ENCODE results near the gene NOP16.

NOP16 gene, protein sequence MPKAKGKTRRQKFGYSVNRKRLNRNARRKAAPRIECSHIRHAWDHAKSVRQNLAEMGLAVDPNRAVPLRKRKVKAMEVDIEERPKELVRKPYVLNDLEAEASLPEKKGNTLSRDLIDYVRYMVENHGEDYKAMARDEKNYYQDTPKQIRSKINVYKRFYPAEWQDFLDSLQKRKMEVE

DNA sequence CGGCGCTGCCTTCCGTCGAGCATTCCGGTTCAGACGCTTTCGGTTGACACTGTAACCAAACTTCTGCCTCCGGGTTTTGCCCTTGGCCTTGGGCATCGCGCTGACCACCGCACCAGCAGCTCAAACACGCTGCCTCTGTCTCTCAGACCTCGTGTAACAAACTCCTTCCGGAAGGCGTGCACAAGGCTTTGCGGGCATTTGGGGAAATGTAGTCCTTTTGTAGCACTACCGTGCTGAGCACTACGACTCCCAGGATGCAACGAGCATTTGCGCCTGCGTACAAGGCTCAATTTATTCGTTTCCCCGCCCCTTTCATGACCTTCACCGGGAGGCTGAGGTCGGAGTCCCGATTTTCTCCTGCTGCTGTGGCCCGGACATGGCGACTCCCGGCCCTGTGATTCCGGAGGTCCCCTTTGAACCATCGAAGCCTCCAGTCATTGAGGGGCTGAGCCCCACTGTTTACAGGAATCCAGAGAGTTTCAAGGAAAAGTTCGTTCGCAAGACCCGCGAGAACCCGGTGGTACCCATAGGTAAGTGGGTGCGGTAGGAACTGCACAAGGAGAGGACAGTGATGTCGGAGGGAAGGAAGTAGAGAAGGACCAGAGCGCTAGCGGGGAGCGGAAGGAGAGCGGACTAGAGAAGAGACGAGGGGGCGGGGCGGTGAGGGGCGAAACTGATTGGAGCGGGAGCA, at the start of gene NOP16, which contains the start of gene HIGD2A:
TSS of gene NOP16 (minus strand) at position 155 of the 691 bp plus-strand sequence. CDS start at position 96, 59 bp downstream.
TSS of gene HIGD2A (plus strand) at position 308 of the 691 bp plus-strand sequence. CDS start at position 377, 69 bp downstream.
- peak; percentile 99 for DNase-seq

DNA sequence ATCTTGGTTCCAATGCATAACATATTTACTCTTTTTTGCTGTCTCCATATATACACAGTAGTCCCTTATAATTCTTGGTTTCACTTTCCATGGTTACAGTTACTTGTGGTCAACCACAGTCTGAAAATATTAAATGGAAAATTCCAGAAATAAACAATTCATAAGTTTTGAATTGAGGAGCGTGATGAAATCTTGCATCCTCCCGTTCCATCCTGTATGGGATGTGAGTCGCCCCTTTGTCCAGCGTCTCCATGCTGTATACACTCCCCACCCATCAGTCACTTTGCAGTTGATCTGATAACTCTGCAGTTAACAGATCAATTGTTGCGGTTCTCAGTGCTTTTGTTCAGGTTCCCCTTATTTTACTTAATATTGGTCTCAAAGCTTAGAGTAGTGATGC, 48.3 kb upstream of the NOP16 start:
- no peak for DNase-seq

DNA sequence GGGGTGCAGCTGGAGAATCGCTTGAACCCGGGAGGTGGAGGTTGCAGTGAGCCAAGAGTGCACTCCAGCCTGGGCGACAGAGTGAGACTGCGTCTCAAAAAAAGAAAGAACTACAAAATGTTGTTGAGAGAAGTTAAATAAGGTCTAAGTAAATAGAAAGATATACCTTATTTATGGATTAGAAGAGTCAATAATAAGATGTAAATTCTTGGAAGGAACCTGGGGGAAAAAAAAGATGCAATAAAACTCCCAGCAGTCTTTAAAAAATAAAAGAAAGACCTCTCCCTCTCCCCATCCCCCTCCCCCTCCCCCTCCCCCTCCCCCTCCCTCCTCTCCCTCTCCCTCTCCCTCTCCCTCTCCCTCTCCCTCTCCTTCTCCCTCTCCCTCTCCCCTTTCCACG, 44.3 kb upstream of the NOP16 start:
- DNase-seq, result no peak

DNA sequence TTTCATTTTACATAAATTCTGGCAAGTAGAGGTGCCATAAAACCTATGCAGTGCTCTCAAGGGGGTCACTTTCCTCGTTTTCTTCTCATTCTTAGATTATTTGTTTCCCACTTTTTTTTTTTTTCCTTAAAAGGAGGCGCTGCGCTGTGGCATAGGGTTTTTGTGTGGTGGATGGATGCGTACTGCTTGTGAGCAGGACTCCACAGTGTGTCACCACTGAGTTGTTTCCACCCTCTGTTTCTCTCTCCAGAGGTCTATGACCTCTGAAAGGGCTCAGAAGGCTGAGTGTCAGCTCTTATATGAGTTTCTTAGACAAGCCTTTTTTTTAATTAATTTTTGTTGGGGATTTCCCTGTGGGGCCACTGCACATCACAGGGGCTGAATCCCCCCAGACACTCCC, 41.6 kb upstream of the NOP16 start:
- DNase-seq, result no peak

DNA sequence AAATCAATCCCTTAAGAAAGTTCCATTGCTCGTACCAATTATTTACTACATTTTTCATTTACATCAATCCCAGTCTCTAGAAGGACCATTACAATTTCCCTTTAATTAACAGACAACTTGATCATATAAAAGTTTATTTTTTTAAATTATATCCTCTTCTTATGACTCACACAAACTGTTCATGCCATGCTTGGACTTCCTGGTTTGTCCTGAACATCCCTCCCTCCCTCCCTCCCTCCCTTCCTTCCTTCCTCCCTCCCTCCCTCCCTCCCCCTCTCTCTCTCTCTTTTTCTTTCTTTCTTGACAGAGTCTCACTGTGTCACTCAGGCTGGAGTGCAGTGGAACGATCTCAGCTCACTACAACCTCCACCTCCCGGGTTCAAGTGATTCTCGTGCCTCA, 39.6 kb upstream of the NOP16 start:
- DNase-seq, result no peak

DNA sequence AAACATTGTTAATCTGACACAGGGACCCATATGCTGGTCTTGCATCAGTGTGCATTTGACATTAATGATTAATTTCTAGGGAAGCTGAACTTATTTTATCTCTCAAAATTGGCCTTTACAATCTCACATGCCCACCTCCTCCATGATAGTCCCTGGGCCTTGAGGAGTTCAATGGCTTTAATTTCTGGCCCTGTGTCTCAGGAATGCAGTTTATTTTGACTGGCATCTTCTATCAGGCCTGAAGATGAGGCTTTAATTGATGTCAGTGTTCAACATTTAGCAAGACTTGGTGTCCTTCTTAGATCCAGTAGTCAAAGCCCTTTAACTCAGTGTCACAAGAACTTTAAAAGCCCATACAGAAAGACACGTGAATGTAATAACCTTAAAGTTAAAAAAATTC, 38.5 kb upstream of the NOP16 start:
- DNase-seq, result no peak

DNA sequence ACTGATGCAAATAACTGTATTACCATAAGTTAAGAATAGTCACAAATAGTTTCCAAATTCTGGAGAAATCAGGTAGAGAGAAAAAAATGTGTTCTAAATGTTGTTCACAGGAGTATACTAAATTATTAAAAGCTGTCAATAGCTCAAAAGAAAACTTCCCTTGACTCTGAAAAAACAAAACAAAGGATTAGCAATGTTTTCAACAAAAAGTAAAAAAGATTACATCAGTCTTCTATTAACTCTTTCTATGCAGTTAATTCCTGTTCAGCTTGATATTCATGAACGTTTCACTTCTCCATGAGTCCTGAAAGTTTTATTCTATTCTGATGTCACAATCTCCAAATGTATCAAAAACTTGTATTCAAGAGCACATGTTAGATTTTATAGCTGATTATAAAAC, 37.4 kb upstream of the NOP16 start:
- no peak for DNase-seq

DNA sequence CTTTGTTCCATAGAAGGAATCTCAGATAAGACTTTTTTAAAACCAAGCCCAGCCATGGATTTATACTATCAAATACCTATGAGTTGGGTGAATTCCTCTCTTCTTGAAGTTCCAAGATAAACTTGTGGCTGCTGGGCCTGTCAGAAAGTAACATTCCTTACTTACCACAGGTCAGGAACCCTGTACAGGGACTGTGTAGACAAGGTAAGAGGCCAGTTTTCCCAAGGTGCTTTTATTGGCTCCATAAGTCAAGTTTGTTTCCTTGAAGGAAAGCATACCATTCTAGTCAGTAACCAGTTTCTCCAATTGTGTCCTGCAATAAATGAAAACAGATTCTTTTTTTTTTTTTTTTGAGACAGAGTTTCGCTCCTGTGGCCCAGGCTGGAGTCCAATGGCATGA, 36.7 kb upstream of the NOP16 start:
- DNase-seq, result no peak

DNA sequence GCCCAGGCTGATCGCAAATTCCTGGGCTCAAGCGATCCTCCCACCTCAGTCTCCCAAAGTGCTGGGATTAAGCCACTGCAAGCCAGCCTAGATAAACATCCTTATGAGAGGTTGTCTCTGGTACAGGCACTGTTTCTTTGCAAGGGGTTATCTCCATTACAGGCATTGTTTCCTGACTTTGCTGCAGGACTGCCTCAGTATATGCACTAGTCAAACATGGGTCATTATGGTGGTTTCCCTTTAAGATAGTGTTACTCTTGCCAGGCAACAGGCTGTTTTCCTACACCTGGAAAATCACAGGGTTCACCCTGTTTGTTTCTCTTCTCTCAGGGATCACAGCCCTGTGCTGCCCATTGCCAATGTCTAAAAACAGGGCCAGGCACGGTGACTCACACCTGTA, 35.8 kb upstream of the NOP16 start:
- DNase-seq, result no peak

DNA sequence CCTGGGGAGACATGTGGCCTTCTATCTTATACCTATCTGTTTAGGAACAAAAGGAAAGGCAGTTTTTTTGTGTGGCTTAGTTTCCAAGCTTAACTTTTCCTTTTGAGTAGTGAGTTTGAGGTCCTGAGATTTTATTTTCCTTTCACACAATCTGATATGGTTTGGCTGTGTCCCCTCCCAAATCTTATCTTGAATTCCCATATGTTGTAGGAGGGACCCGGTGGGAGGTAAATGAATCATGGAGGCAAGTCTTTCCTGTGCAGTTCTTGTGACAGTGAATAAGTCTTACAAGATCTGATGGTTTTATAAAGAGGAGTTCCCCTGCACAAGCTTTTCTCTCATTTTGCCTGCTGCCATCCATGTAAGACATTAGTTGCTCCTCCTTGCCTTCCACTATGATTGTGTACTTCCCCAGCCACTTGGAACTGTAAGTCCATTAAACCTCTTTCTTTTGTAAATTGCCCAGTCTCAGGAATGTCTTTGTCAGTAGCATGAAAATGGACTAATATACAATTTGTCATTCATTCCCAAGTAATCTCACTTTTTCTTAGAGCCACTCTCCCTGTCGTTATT, 32.7 kb upstream of the NOP16 start:
- DNase-seq, result no peak

DNA sequence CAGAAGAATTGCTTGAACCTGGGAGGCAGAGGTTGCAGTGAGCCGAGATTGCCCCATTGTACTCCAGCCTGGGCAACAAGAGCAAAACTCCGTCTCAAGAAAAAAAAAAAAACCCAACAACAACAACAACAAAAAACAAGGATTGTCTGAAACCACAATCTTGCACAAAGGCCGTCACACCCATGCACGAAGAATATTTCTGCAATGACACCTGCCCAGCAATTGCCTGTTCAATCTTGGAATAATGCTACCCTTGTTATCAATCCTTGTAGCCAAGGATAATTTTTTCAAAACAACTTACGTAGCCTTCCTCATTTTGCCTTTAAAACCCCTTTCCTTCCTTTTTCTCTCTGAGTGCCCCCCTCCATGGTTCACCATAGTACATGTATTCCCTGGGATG, 31.7 kb upstream of the NOP16 start:
- no peak for DNase-seq

DNA sequence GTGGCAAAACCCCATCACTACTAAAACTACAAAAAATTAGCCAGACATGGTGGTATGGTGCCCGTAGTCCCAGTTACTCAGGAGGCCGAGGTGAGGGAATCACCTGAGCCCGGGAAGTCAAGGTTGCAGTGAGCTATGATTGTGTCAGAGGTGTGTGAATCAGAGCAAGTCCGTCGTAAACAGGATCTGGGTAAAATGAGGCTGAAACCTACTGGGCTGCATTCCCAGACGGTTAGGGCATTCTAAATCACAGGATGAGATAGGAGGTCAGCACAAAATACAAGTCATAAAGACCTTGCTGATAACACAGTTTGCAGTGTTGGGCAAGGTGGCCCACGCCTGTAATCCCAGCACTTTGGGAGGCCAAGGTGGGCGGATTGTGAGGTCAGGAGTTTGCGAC, 29.9 kb upstream of the NOP16 start:
- DNase-seq, result no peak

DNA sequence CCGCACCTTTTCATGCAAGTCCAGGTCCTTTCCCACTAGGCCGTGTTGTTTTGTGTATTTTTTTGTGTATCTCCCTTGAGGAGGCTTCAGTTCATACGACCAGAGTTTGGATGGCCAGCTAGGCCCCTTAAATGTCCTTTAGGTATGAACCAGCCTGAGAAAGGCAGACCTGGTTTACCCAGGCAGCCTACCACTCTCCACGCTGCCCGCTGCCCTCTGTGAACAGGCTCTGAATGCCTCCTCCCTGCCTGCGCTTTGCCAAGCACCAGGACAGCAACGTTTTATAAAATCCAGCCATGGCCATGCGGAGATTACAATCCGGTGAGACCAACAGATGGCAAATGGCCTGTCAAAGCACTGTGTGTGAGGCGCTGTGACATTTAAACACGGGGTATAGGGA, 28.6 kb upstream of the NOP16 start:
- DNase-seq, result no peak

DNA sequence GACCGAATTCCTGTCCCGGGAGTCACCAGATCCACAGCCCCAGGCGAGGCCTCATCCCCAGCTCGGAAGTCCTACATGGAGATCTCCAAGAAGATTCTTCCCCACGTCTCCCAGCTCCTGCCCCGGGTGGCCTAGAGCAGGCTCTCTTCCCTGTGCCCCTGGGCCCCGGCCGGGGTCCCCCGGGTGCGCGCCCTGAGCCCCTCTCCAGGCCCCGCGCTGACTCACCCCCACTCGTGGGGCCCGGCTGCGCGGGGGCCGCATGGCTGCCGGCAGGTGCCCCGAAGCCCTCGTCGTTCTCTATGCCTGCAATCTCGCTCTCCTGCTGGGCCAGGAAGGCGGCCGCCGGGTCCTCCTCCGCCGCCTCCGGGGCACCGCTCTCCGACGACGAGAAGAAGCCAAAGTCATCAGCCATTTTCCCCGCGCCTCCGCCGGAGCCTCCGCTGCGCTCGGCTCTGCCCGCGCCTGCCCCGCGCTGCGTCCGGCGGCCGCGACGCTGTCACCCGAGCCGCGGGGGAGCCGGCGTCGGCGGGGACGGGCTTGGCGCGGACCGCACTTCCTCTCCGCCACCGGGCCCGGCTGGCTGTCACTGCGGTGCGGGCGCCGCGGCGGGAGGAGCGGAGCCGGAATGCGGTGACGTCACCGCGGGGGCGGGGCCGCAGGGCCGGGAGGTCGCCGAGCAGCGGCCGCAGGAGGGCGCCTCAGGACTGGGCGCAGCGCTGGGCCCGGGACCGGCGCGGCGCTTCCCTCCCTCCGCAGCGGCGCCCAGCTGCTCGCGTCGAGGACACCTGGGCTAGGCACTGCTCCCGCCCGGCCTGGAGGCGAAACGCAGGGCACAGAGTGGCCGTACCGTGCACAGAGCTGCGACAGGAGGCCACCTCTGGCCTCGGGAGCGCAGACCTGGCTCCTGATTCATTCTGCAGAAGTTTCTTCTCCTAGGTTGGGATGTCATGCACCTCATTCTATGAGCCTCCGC, 27.8 kb upstream of the NOP16 start, which contains the start of gene CLTB:
TSS of gene CLTB (minus strand) at position 588 of the 973 bp plus-strand sequence. CDS start at position 412, 176 bp downstream.
- DNase-seq, result peak; percentile 95

DNA sequence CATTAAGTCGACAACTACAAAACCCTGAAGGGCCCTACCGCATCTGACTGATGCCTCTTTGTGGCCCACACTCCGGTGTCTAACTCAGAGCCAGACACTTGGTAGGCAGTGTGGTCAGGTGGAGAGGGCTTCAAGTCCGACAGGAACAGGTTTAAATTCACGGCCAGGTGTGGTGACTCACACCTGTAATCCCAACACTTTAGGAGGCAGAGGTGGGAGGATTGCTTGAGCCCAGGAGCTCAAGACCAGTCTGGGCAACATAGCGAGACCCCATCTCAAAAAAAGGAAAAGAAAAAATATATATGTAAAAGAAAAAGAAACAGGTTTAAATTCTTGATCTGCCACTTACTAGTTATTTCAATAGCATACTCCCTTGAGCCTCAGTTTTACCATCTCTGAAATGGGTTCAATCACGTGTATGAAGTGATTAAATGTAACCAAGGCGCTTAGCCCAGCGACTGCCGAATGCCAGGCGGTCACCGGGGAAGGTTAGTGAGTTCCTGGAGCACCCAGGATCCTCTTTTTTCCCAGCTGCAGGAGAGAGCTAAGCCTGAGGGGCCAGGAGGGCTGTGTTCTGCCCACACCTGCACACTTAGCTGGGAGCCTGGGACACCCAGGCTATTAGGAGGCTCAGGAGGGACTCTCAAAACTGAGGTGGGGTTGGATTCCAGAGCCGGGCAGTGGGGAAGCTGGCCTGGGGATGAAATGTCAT, 27.0 kb upstream of the NOP16 start:
- no peak for DNase-seq

DNA sequence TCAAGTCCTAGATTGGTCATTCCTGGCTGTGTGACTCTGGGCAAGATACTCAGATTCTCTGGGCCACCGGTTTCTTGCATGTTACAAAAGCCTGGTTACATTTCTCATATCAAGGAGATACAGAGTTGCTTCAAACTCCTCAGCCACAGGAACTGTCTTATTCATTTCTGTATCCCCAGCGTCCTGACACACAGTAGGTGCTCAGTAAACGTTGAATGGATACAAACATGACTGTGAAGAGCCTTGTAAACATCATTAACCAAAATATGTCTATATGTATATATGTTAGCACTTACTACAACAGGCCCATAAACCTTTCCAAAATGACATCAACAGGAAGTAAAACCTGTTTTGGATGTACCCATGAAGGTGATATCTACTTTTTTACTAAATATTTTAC, 26.3 kb upstream of the NOP16 start:
- no peak for DNase-seq

DNA sequence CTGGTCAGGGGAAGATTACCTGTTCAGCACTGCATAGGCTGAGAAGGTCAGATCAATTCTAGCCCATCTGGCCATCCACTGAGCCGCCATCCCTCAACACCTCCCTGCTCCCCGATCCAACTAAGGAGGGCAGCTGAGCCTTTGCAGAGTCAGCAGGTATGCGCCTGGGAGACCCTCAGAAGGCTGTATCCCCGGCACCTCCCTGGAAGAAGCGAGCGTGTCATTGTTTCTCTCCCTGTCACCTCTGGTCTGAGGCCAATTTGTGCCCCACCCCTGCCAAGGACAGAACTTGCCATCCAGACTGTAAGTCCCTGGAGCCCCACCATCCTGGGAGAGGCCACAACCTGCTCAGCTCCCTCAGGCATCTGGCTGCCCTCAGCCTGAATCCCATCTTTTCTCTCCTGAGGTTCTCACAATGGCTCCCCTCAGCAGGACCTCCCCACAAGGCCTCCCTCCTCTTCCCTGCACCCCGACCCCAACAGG, 25.4 kb upstream of the NOP16 start:
- DNase-seq, result no peak

DNA sequence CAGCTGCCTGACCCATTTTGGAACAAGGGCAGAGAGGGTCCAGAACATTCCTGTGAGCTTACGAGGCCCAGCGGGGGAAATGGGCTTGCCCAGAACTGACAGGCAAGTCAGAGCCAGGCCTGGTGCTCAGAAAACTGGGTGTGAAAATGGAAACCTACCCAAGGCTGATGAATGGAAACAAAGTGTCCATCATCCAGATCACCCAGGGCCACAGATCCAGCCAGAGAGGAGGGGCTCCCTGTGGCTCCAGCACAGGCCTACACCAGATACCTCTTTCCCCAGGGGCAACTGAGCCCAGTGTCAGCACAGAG, 24.8 kb upstream of the NOP16 start:
- DNase-seq, result no peak

DNA sequence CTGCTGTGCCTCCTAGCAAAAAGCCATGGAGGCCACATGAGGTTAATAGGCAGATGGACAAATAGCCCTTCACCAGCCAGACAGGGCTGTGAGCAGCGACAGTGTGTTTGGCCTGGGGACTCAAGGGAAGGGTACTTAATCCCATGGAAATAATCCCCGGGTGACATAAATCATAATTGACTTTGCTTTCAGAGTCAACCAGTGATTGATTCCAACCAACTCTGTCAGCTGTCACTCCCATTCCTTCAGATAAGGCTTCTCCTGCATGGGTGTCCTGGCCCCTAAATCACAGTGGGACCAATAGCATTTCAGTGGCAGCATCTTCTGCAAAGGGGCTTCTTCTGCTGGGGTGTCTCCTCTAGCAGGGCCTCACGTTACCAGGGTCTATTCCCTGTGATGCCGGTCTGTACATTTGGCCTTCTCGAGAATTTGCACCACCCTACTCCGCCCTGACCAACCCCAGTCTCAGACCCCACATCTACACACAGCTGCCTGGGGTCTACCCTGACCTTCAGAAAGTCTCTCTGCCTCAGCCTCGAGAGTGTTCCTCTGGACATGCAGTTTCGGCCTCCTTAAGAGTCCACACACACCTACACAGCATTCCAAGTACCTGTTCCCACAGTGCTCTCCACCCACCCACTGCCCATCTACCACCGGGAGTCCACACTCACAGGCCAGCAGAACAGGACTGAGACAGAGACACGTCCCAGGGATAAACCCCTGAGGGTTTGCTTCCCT, 24.3 kb upstream of the NOP16 start:
- DNase-seq, result no peak

DNA sequence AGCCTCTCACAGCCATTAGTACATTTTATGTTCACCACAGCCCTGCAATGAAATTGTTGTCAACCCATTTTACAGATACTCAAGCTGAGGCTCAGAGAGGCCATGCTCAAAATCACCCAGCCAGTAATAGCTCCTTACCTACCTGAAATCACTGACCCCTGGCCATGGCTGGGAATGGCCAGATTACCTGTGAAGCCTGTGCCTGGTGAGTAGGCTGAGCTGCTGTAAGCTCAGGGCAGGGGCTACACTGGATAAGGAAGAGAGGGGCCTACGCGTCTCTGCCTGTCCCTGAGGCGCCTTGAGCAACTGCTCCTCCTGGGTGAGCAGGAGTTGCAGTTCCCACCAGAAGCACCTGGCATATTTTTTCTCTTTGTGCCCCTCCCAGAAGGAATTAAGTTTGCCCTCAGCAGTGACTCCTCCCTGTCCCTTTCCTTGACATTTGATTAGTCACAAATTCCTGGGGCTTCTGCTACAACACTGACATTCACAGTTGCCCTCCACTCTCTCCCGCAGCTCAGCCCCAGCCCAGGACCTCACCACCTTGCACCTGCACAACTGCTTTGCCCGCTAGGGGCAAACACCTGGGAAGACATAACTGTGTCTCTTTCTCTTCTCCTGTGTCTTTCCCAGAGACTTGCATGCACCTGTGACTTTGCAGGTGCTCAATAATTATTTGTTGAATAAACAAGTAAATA, 22.2 kb upstream of the NOP16 start:
- no peak for DNase-seq

DNA sequence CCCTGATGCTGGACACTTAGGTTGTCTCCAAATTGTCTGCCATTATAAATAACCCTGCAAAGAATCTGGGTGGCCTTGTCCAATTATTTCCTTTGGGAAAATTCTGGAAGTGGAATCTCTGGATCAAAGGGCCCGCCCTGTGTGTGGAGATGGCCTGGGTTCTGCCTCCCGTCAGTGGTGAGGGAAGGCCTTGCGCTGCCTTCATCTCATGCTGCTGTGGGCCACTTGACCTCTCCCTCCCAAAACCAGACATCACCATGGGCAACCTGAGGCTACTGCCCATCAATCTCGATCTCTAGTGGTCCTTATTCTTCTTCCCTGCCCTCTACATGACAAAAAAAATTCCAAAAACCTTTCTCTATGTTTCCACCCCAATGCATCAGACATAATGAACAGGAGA, 21.4 kb upstream of the NOP16 start:
- no peak for DNase-seq
